ENCODE results near the gene TAS1R2. TPM values are rescaled to one million over a fixed set of nuclear protein-coding genes. Genes with fewer than 3 reads are reported as not detected.

The TAS1R2 gene
- polyA plus RNA-seq, 1 of the 3 experiments (the other 2 are of a cell fraction), result not detected

GRCh38 chr1:18865176-18865575, 5.7 kb upstream of the TAS1R2 start:
- Histone ChIP-seq H3K9me2 (no peaks in the 10 kb centered on the region), H3K27me3 (ENCODE audit: insufficient read depth) (peaks cover 18% of the 10 kb centered on the region; the same call in 1 of the 2 replicates), H3K4me1 (ENCODE audit: control insufficient read depth in 1 of 2, insufficient read depth in 2 of 2, low read depth in 1 of 2, low read length in 1 of 2) (no peaks in the 10 kb centered on the region), H3F3A (replicated peaks; ENCODE audit: insufficient read depth) (no peaks in the 10 kb centered on the region), H3K9ac (no peak overlapping the region), H3K4me3 (ENCODE audit: low read depth in 2 of 2, low read length in 1 of 2) (no peak overlapping the region), H3K27ac (ENCODE audit: low read depth in 2 of 2, low read length in 1 of 2) (no peak overlapping the region), H3K79me2 (ENCODE audit: insufficient read depth) (no peaks in the 10 kb centered on the region), H2AFZ (ENCODE audit: low read depth) (no peak overlapping the region), H3K4me2 (no peak overlapping the region), H3K9me3 (no peaks in the 10 kb centered on the region), H3K36me3 (replicated peaks in 1 of 2; ENCODE audit: control insufficient read depth in 1 of 2, insufficient read depth in 2 of 2, low read length in 1 of 2) (no peaks in the 10 kb centered on the region), H4K20me1 (ENCODE audit: insufficient read depth) (no peaks in the 10 kb centered on the region)
- TF ChIP-seq FOXM1 (IDR thresholded peaks at IDR 0.05; ENCODE audit: low read depth), result no peak
- no peak for TF ChIP-seq SMC3 (IDR thresholded peaks at IDR 0.05; ENCODE audit: low read depth, low read length)
- no peak for TF ChIP-seq EP300 (IDR thresholded peaks at IDR 0.05; ENCODE audit: borderline replicate concordance in 1 of 2, low read depth in 1 of 2, low read length in 1 of 2)
- no peak for TF ChIP-seq RCOR1 (IDR thresholded peaks at IDR 0.05; ENCODE audit: low read length)
- no peak for TF ChIP-seq RXRA (IDR thresholded peaks at IDR 0.05; ENCODE audit: borderline replicate concordance, low read depth)
- TF ChIP-seq GABPA (IDR thresholded peaks at IDR 0.05; ENCODE audit: low read depth), result no peak
- no peak for TF ChIP-seq MAX (IDR thresholded peaks at IDR 0.05; ENCODE audit: low read depth)
- TF ChIP-seq CHD2 (IDR thresholded peaks at IDR 0.05; ENCODE audit: low read length, partially characterized antibody), result no peak
- no peak for TF ChIP-seq USF2 (IDR thresholded peaks at IDR 0.05; ENCODE audit: borderline replicate concordance, low read depth, low read length)
- TF ChIP-seq SIN3A (IDR thresholded peaks at IDR 0.05; ENCODE audit: borderline replicate concordance, low read depth, low read length), result no peak
- TF ChIP-seq, protein P1, sequence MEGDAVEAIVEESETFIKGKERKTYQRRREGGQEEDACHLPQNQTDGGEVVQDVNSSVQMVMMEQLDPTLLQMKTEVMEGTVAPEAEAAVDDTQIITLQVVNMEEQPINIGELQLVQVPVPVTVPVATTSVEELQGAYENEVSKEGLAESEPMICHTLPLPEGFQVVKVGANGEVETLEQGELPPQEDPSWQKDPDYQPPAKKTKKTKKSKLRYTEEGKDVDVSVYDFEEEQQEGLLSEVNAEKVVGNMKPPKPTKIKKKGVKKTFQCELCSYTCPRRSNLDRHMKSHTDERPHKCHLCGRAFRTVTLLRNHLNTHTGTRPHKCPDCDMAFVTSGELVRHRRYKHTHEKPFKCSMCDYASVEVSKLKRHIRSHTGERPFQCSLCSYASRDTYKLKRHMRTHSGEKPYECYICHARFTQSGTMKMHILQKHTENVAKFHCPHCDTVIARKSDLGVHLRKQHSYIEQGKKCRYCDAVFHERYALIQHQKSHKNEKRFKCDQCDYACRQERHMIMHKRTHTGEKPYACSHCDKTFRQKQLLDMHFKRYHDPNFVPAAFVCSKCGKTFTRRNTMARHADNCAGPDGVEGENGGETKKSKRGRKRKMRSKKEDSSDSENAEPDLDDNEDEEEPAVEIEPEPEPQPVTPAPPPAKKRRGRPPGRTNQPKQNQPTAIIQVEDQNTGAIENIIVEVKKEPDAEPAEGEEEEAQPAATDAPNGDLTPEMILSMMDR (IDR thresholded peaks at IDR 0.05), result no peak
- no peak for TF ChIP-seq MXI1 (IDR thresholded peaks at IDR 0.05; ENCODE audit: low read depth, low read length)
- no peak for TF ChIP-seq TCF12 (IDR thresholded peaks at IDR 0.05)
- no peak for TF ChIP-seq MEF2A (IDR thresholded peaks at IDR 0.05; ENCODE audit: borderline replicate concordance, low read depth)
- no peak for TF ChIP-seq NFIC (IDR thresholded peaks at IDR 0.05; ENCODE audit: borderline replicate concordance)
- TF ChIP-seq POLR2AphosphoS5 (IDR thresholded peaks at IDR 0.05; ENCODE audit: low read depth, low read length), result no peak
- TF ChIP-seq NRF1 (IDR thresholded peaks at IDR 0.05; ENCODE audit: low read depth, low read length), result no peak
- no peak for TF ChIP-seq ELF1 (IDR thresholded peaks at IDR 0.05)
- CTCF ChIA-PET, result interaction anchor here (6.4 to 25.9 kb wide), 2 partner anchors 9 to 267 kb away, joined by 30 to 350 read pairs; no protein-coding TSS in a partner anchor
- DNase-seq, result no peak
- POLR2A ChIA-PET, result no interaction called here
- no CpG with 5 or more reads among the region's 9 CpGs for WGBS (ENCODE audit: low lambda C conversion rate)
